IMR-90 (cell line): Measurements from ENCODE around the gene CATSPERE. TPM values are rescaled to one million over a fixed set of nuclear protein-coding genes. Genes with fewer than 3 reads are reported as not detected.

Experiments
- ATAC-seq: fragments of 200-7000 bp; cut with Tn5 transposase; 2 replicates; pipeline ENCODE4 v1.9.1; 2020; ENCODE audit warnings: low read depth, mild to moderate bottlenecking, moderate library complexity
- BruUV-seq: library from RNA; stranded (reverse); fragments of 400-500 nt; replicated peaks from 2 replicates; lab custom pipeline; 2021; lab: Mats Ljungman, UMichigan
- CTCF ChIA-PET: fragments of 300-600 bp; formaldehyde crosslinking; extraction: SDS; loops from one replicate; lab custom pipeline; 2021; ENCODE audit warnings: antibody characterized with exemption; lab: Yijun Ruan, JAX
- POLR2A ChIA-PET: fragments of 300-600 bp; sonication (Branson Sonifier 250); formaldehyde crosslinking; loops from one replicate; lab custom pipeline; 2022; ENCODE audit warnings: antibody characterized with exemption; ENCODE audit not compliant: unreplicated experiment; lab: Charles Lee
- DNase-seq: peaks from one replicate; pipeline ENCODE4 v3.0.0; 2013
- H2AFZ ChIP-seq: replicated peaks from 2 replicates; pipeline ENCODE3; 2013; ENCODE audit warnings: low read length, mild to moderate bottlenecking; ENCODE audit not compliant: poor library complexity
- H2AK5ac ChIP-seq: 2 replicates; pipeline ENCODE4 v1.6.1; 2013; ENCODE audit warnings: low read depth, low read length, inconsistent platforms
- H2AK9ac ChIP-seq: replicated peaks from 2 replicates; pipeline ENCODE3; 2013; ENCODE audit warnings: mild to moderate bottlenecking, low read depth, low read length, moderate library complexity; ENCODE audit not compliant: poor library complexity
- H2BK120ac ChIP-seq: 2 replicates; pipeline ENCODE4 v1.6.1; 2013; ENCODE audit warnings: low read depth, low read length, inconsistent platforms
- H2BK15ac ChIP-seq: 3 replicates; pipeline ENCODE4 v1.6.1; 2013; ENCODE audit warnings: low read depth, low read length, inconsistent platforms
- H2BK20ac ChIP-seq: 2 replicates; pipeline ENCODE4 v1.6.1; 2013; ENCODE audit warnings: low read depth, mild to moderate bottlenecking, inconsistent platforms, low read length, moderate library complexity
- H2BK5ac ChIP-seq: 2 replicates; pipeline ENCODE4 v1.6.1; 2013; ENCODE audit warnings: mild to moderate bottlenecking, low read depth, low read length, inconsistent platforms; ENCODE audit not compliant: poor library complexity, severe bottlenecking
- H3K14ac ChIP-seq: replicated peaks from 2 replicates; pipeline ENCODE4 v1.6.1; 2013; ENCODE audit warnings: low read depth, low read length, inconsistent platforms
- H3K18ac ChIP-seq: 2 replicates; pipeline ENCODE4 v1.6.1; 2013; ENCODE audit warnings: low read depth, low read length, control low read depth
- H3K23ac ChIP-seq: 2 replicates; pipeline ENCODE4 v1.6.1; 2013; ENCODE audit warnings: low read depth, low read length, inconsistent platforms
- H3K27ac ChIP-seq: 2 replicates; pipeline ENCODE4 v1.5.1; 2013; ENCODE audit warnings: mild to moderate bottlenecking, control low read depth, low read length; ENCODE audit not compliant: insufficient read depth
- H3K27me3 ChIP-seq: 2 replicates; pipeline ENCODE4 v1.6.1; 2013; ENCODE audit warnings: low read length; ENCODE audit not compliant: control insufficient read depth, insufficient read depth
- H3K36me3 ChIP-seq: 2 replicates; pipeline ENCODE4 v1.6.1; 2013; ENCODE audit warnings: low read length, mixed read lengths; ENCODE audit not compliant: control insufficient read depth, insufficient read depth
- H3K4ac ChIP-seq: 2 replicates; pipeline ENCODE4 v1.6.1; 2013; ENCODE audit warnings: low read depth, low read length, inconsistent platforms
- H3K4me1 ChIP-seq: 2 replicates; pipeline ENCODE4 v1.6.1; 2013; ENCODE audit warnings: low read length, mixed read lengths; ENCODE audit not compliant: control insufficient read depth, insufficient read depth
- H3K4me2 ChIP-seq: 2 replicates; pipeline ENCODE4 v1.6.1; 2013; ENCODE audit warnings: low read depth, mild to moderate bottlenecking, control low read depth, low read length, moderate library complexity
- H3K4me3 ChIP-seq: 2 replicates; pipeline ENCODE4 v1.5.1; 2013; ENCODE audit warnings: low read depth, mild to moderate bottlenecking, control low read depth, low read length, moderate library complexity; ENCODE audit not compliant: insufficient read depth
- H3K56ac ChIP-seq: 2 replicates; pipeline ENCODE4 v1.6.1; 2013; ENCODE audit warnings: low read length, inconsistent platforms; ENCODE audit not compliant: insufficient read depth; ENCODE audit errors: extremely low read depth
- H3K79me1 ChIP-seq, 2 experiments: 2 replicates each; pipeline ENCODE4 v1.6.1; 2013; ENCODE audit warnings: low read length in 2 of 2, inconsistent platforms in 1 of 2, low read depth in 1 of 2
- H3K9ac ChIP-seq: 2 replicates; pipeline ENCODE4 v1.6.1; 2013; ENCODE audit warnings: low read depth, low read length, control low read depth
- H3K9me1 ChIP-seq: 2 replicates; pipeline ENCODE4 v1.6.1; 2013; ENCODE audit warnings: low read length, inconsistent platforms; ENCODE audit not compliant: insufficient read depth
- H3K9me3 ChIP-seq: 2 replicates; pipeline ENCODE4 v1.6.1; 2013; ENCODE audit warnings: low read length; ENCODE audit not compliant: control insufficient read depth, insufficient read depth
- H4K20me1 ChIP-seq: 2 replicates; pipeline ENCODE4 v1.6.1; 2013; ENCODE audit warnings: low read length, inconsistent platforms; ENCODE audit not compliant: insufficient read depth
- H4K5ac ChIP-seq: 2 replicates; pipeline ENCODE4 v1.6.1; 2013; ENCODE audit warnings: mild to moderate bottlenecking, low read depth, low read length, control low read depth
- H4K8ac ChIP-seq, 2 experiments: 2 replicates each; pipeline ENCODE4 v1.6.1; 2013; ENCODE audit warnings: low read depth in 2 of 2, low read length in 2 of 2, control low read depth in 1 of 2, inconsistent platforms in 1 of 2
- H4K91ac ChIP-seq: 2 replicates; pipeline ENCODE4 v1.6.1; 2013; ENCODE audit warnings: low read depth, low read length, inconsistent platforms; ENCODE audit not compliant: insufficient read depth
- BHLHE40 ChIP-seq: fragments of 150-350 bp; IDR thresholded peaks from 2 replicates; pipeline ENCODE4 v1.6.1; 2016; ENCODE audit warnings: mild to moderate bottlenecking, low read depth, low read length
- CEBPB ChIP-seq: IDR thresholded peaks from 2 replicates; pipeline ENCODE4 v1.6.1; 2012; ENCODE audit warnings: low read depth, low read length, improper control_type of control experiment
- CHD1 ChIP-seq: IDR thresholded peaks from 2 replicates; pipeline ENCODE4 v1.6.1; 2012; ENCODE audit warnings: low read depth, low read length, improper control_type of control experiment
- FOS ChIP-seq: fragments of 150-350 bp; IDR thresholded peaks from 2 replicates; pipeline ENCODE4 v1.6.1; 2016; ENCODE audit warnings: low read depth, low read length
- MAFK ChIP-seq: IDR thresholded peaks from 2 replicates; pipeline ENCODE4 v1.6.1; 2012; ENCODE audit warnings: low read depth, low read length, improper control_type of control experiment
- MAZ ChIP-seq: IDR thresholded peaks from 2 replicates; pipeline ENCODE4 v1.6.1; 2012; ENCODE audit warnings: low read depth, mild to moderate bottlenecking, low read length, improper control_type of control experiment, moderate library complexity, borderline replicate concordance
- MXI1 ChIP-seq: IDR thresholded peaks from 2 replicates; pipeline ENCODE4 v1.6.1; 2012; ENCODE audit warnings: low read depth, mild to moderate bottlenecking, low read length, moderate library complexity, borderline replicate concordance
- NFE2L2 ChIP-seq: fragments of 150-350 bp; IDR thresholded peaks from 2 replicates; pipeline ENCODE4 v1.6.1; 2016; ENCODE audit warnings: low read depth, mild to moderate bottlenecking, low read length
- POLR2A ChIP-seq: IDR thresholded peaks from 2 replicates; pipeline ENCODE4 v1.6.1; 2012; ENCODE audit warnings: mild to moderate bottlenecking, low read depth, low read length
- RAD21 ChIP-seq: IDR thresholded peaks from 2 replicates; pipeline ENCODE4 v1.6.1; 2012; ENCODE audit warnings: low read length, improper control_type of control experiment
- RCOR1 ChIP-seq: IDR thresholded peaks from 2 replicates; pipeline ENCODE4 v1.6.1; 2012; ENCODE audit warnings: mild to moderate bottlenecking, low read length, improper control_type of control experiment; ENCODE audit not compliant: insufficient replicate concordance
- RFX5 ChIP-seq: IDR thresholded peaks from 2 replicates; pipeline ENCODE4 v1.8.0; 2012; ENCODE audit warnings: low read depth, mild to moderate bottlenecking, low read length, moderate library complexity
- SMC3 ChIP-seq: fragments of 150-350 bp; IDR thresholded peaks from 2 replicates; pipeline ENCODE4 v1.6.1; 2016; ENCODE audit warnings: low read depth, mild to moderate bottlenecking, antibody characterized with exemption, low read length, moderate library complexity
- dilution Hi-C: fragments of 300-500 bp; cut with HindIII; formaldehyde crosslinking; loops from one replicate; pipeline ENCODE4 v1.14.3; 2018; ENCODE audit warnings: low sequenced_read_pairs; ENCODE audit not compliant: unreplicated experiment
- in situ Hi-C: fragments of 300-500 bp; cut with MboI; formaldehyde crosslinking; loops from 3 replicates; pipeline ENCODE4 v1.14.3; 2019; ENCODE audit warnings: low sequenced_read_pairs, inconsistent platforms, mixed read lengths
- intact Hi-C: fragments of 100-400 bp; cut with micrococcal nuclease; formaldehyde crosslinking; loops from 2 replicates; pipeline ENCODE4 v1.10.0; 2022
- polyA plus RNA-seq, 3 experiments: library from polyadenylated mRNA; depleted of rRNA; stranded (reverse); fragments of >200 nt; gene quantifications; 2 replicates each; pipeline ENCODE4 v1.2.3, GENCODE V29; 2012; ENCODE audit warnings: low replicate concordance in 1 of 3
- total RNA-seq: library from RNA; depleted of rRNA; stranded (reverse); fragments of >200 nt; gene quantifications from 2 replicates; pipeline ENCODE4 v1.2.3, GENCODE V29; 2012
- TF ChIP-seq, protein P1 (sequence below): fragments of 150-350 bp; IDR thresholded peaks from 2 replicates; pipeline ENCODE4 v1.6.1; 2016; ENCODE audit warnings: low read depth, mild to moderate bottlenecking, low read length, moderate library complexity, borderline replicate concordance
- TF ChIP-seq, protein P2 (sequence below): fragments of 150-350 bp; IDR thresholded peaks from 2 replicates; pipeline ENCODE4 v1.6.1; 2017; ENCODE audit warnings: mild to moderate bottlenecking, antibody characterized with exemption, low read length, low read depth
- TF ChIP-seq, protein P3 (sequence below): conservative IDR thresholded peaks from 2 replicates; pipeline ENCODE4 v1.5.1; 2012; ENCODE audit warnings: mild to moderate bottlenecking, low read depth, low read length, improper control_type of control experiment

Gene CATSPERE
- total and polyA plus RNA-seq, 2 of the 4 experiments (the other 2 are of a cell fraction), result 0.07 to 0.18 TPM

DNA sequence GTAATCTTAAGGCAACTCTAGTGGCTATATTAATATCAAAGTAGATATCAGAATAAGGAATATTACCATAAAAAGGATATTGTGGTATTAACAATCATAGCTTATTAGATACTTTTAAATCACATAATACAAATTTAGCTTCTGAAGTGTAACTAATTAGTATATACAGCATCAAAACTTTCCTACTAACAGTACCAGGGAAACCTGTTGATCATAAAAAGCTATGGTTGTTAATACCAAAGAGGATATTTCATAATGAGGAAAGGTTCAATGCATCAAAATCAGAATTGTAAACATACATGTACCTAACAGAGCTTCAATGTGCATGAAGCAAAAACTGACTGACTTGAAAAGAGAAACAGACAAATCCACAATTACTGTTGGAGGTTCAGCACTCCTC is 33.4 kb upstream of the CATSPERE start:
- Histone ChIP-seq H4K5ac (no peak overlapping the region), H2BK15ac (no peak overlapping the region), H3K27me3 (no peaks in the 10 kb centered on the region), H3K18ac (no peak overlapping the region), H3K27ac (no peak overlapping the region), H3K4me3 (no peak overlapping the region), H4K8ac (no peak overlapping the region), H2AK9ac (no peak overlapping the region), H3K23ac (no peak overlapping the region), H3K4ac (no peak overlapping the region), H3K9me1 (peaks cover 3% of the 10 kb centered on the region; the same call in 1 of the 2 replicates), H2BK5ac (no peak overlapping the region), H3K4me1 (no peaks in the 10 kb centered on the region), H4K20me1 (no peaks in the 10 kb centered on the region), H3K9me3 (no peaks in the 10 kb centered on the region), H3K9ac (no peak overlapping the region), H2BK20ac (no peak overlapping the region), H3K36me3 (peaks cover 4% of the 10 kb centered on the region), H2BK120ac (no peak overlapping the region), H4K91ac (no peak overlapping the region), H2AK5ac (no peak overlapping the region), H3K14ac (no peak overlapping the region), H3K4me2 (no peak overlapping the region), H3K79me1 (peaks cover 23 to 25% of the 10 kb centered on the region in 2 experiments), H3K56ac (no peak overlapping the region), H2AFZ (no peak overlapping the region)
- in situ Hi-C loops (no loop called here), dilution Hi-C loops (no loop called here), intact Hi-C loops (no loop called here)
- ATAC-seq (no peak), DNase-seq (no peak)
- TF ChIP-seq CEBPB (no peak), RCOR1 (no peak), MAZ (no peak), SMC3 (no peak), RFX5 (no peak), MAFK (no peak), FOS (no peak), NFE2L2 (no peak), BHLHE40 (no peak), RAD21 (no peak), MXI1 (no peak), CHD1 (no peak), POLR2A (no peak)
- TF ChIP-seq, protein P1, sequence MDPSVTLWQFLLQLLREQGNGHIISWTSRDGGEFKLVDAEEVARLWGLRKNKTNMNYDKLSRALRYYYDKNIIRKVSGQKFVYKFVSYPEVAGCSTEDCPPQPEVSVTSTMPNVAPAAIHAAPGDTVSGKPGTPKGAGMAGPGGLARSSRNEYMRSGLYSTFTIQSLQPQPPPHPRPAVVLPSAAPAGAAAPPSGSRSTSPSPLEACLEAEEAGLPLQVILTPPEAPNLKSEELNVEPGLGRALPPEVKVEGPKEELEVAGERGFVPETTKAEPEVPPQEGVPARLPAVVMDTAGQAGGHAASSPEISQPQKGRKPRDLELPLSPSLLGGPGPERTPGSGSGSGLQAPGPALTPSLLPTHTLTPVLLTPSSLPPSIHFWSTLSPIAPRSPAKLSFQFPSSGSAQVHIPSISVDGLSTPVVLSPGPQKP, result no peak
- TF ChIP-seq, protein P2, sequence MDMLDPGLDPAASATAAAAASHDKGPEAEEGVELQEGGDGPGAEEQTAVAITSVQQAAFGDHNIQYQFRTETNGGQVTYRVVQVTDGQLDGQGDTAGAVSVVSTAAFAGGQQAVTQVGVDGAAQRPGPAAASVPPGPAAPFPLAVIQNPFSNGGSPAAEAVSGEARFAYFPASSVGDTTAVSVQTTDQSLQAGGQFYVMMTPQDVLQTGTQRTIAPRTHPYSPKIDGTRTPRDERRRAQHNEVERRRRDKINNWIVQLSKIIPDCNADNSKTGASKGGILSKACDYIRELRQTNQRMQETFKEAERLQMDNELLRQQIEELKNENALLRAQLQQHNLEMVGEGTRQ, result no peak
- TF ChIP-seq, protein P3, sequence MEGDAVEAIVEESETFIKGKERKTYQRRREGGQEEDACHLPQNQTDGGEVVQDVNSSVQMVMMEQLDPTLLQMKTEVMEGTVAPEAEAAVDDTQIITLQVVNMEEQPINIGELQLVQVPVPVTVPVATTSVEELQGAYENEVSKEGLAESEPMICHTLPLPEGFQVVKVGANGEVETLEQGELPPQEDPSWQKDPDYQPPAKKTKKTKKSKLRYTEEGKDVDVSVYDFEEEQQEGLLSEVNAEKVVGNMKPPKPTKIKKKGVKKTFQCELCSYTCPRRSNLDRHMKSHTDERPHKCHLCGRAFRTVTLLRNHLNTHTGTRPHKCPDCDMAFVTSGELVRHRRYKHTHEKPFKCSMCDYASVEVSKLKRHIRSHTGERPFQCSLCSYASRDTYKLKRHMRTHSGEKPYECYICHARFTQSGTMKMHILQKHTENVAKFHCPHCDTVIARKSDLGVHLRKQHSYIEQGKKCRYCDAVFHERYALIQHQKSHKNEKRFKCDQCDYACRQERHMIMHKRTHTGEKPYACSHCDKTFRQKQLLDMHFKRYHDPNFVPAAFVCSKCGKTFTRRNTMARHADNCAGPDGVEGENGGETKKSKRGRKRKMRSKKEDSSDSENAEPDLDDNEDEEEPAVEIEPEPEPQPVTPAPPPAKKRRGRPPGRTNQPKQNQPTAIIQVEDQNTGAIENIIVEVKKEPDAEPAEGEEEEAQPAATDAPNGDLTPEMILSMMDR, result no peak
- ChIA-PET POLR2A (no interaction called here), CTCF (no interaction called here)
- BruUV-seq, result no TSS peak
